Measurements from ENCODE around the gene SVIL.
"Not testable (repeated sequence)": the region's sequence is repeated elsewhere in the genome, so short reads cannot be mapped to it uniquely, and the experiment has no call there.

SVIL gene

GRCh38 chr10:29440981-29441380 is 193.8 kb downstream of the SVIL start:
- no peak for TF ChIP-seq CTCF (IDR thresholded peaks at IDR 0.05; ENCODE audit: low read length, missing control alignments)
- DNase-seq (ENCODE audit: low read depth) = no peak
- no peak overlapping the region for H3K4me3 ChIP-seq (replicated peaks; ENCODE audit: low read depth, low read length)

GRCh38 chr10:29439005-29439404 is 195.8 kb downstream of the SVIL start:
- not testable (repeated sequence) for H3K4me3 ChIP-seq (replicated peaks; ENCODE audit: low read depth, low read length); DNase-seq (ENCODE audit: low read depth)

- H3K4me3 ChIP-seq (replicated peaks; ENCODE audit: low read depth, low read length) = no peak overlapping the region
- TF ChIP-seq CTCF (IDR thresholded peaks at IDR 0.05; ENCODE audit: low read length, missing control alignments) = no peak
- no peak for DNase-seq (ENCODE audit: low read depth)
Observed at GRCh38 chr10:29438271-29438670, 196.5 kb downstream of the SVIL start.

GRCh38 chr10:29437871-29438270 is 196.9 kb downstream of the SVIL start:
- no peak overlapping the region for H3K4me3 ChIP-seq (replicated peaks; ENCODE audit: low read depth, low read length)
- no peak for DNase-seq (ENCODE audit: low read depth)
- no peak for TF ChIP-seq CTCF (IDR thresholded peaks at IDR 0.05; ENCODE audit: low read length, missing control alignments)

GRCh38 chr10:29435809-29436501 is 198.8 kb downstream of the SVIL start:
- TF ChIP-seq CTCF (IDR thresholded peaks at IDR 0.05; ENCODE audit: low read length, missing control alignments) = no peak
- DNase-seq (ENCODE audit: low read depth) = no peak
- H3K4me3 ChIP-seq (replicated peaks; ENCODE audit: low read depth, low read length) = no peak overlapping the region

- H3K4me3 ChIP-seq (replicated peaks; ENCODE audit: low read depth, low read length) = no peak overlapping the region
- no peak for TF ChIP-seq CTCF (IDR thresholded peaks at IDR 0.05; ENCODE audit: low read length, missing control alignments)
- DNase-seq (ENCODE audit: low read depth) = no peak
Observed at GRCh38 chr10:29434111-29434510, 200.7 kb downstream of the SVIL start.

GRCh38 chr10:29431711-29432110 is 203.1 kb downstream of the SVIL start:
- no peak overlapping the region for H3K4me3 ChIP-seq (replicated peaks; ENCODE audit: low read depth, low read length)
- no peak for DNase-seq (ENCODE audit: low read depth)
- TF ChIP-seq CTCF (IDR thresholded peaks at IDR 0.05; ENCODE audit: low read length, missing control alignments) = no peak

Measured in fibroblast of pulmonary artery (primary cell).